Measurements from ENCODE around the gene EXOSC2.

EXOSC2 gene

DNA sequence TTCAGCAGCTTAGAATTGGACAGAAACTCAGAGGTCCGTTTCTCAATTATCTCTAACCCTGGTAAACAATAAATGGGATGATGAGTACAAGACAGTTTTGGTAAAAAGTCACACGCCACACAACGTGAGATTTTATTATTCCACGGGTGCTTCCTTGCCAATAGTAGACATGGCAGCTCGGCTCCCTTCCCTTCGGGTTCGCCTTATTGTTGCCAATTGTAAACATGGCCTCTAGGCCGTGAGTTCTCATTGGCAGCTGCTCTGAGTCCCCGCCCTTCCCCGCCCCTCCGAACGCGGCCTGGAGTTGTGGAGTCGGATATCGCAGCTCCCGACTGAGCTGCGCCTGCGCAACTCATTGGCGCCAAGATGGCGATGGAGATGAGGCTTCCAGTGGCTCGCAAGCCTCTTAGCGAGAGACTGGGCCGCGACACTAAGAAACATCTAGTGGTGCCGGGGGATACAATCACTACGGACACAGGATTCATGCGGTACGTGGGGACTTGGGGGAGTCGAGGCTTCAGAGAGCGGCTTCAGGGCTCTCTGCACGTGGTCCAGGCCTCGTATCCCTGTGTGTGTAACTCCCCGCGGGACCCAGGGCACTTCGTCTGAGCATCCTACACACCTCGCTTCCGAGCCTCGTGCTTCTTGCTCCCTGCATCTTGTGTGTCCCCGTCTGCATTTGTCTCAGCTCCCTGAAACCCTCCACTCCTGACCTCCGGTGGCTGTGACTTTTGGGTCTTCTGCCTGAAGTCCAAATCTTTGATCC lies at the start of gene EXOSC2:
TSS of gene EXOSC2 (plus strand) at position 355 of the 766 bp plus-strand sequence. CDS start at position 367, 12 bp downstream.
- peak; percentile 97 for DNase-seq

DNA sequence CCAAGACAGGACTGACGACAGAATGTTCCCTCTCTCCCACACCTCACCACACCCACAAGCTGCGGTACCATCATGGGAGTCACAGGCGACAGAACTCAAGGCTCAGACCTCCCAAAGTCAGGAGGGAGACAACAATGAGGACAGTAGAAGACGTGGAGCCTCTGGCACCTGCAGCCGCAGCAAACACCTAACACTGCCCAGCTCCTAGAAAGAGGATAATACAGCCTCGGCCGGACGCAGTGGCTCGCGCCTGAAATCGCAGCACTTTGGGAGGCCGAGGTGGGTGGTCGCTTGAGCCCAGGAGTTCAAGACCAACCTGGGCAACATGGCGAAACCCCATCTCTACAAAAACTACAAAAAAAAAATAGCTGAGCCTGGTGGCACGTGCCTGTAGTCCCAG lies 42.4 kb upstream of the EXOSC2 start:
- DNase-seq: no peak

GRCh38 chr9:130651752-130652151 lies 41.8 kb upstream of the EXOSC2 start:
- DNase-seq: no peak

GRCh38 chr9:130654879-130655278 lies 38.7 kb upstream of the EXOSC2 start:
- DNase-seq: no peak

DNA sequence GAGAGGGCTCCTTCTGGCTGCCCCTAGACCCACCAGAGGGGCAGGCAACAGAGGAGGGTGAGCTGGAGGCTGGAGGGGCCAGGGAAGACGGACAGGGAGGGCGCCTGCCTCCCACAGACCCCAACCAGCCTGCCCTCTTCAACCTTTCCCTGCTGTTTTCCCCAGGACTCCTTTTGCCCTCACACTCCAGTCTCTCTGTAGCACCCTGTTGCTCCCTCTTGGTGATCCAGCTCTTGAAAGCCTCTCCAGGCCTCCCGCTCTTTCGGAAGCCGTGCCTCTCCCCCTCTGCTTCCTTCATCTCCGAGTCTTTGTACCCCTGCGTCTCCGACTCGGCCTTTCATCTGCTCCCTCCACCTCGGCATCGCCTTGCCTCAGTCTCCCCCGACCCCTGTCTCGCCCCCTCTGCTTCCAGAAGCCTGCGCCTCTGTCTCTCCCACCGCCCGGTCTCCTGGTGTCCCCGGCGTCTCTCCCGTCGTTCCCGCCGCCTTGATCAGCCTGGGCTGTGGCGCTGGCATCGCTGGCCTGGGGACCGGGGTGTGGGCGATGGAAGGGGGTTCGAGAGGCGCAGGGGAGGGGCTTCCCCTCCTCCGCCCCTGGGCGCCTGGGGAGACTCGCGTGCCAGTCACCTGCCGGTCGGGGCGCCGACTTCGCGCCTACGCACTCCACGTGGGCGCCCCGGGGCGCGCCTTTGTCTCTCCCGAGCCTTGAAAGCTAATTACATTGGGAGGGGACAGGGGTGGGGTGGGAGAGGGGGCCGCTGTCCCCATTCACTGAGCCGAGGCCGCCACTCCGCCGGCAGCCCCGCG lies 34.5 kb upstream of the EXOSC2 start:
- DNase-seq: no peak

- no peak for DNase-seq
Measured at GRCh38 chr9:130659699-130660248, 33.8 kb upstream of the EXOSC2 start.

DNA sequence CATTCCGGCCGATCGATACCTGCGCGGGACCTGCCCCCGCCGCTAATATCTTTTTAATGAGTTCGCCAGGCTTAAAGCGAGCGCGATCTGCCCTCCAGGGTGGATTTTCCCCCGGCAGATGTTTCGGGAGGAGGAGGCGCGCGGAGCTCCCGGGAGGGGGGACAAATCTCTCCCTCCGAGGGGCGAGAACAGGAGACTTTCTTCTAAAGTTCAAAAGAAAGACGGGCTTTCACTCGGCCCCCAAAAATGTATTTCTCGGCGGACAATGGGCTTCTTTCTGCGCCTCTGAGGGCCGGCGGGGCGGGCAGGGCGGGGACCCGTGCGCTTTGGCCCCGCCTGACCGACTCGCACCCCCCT lies 33.3 kb upstream of the EXOSC2 start:
- DNase-seq: no peak

DNA sequence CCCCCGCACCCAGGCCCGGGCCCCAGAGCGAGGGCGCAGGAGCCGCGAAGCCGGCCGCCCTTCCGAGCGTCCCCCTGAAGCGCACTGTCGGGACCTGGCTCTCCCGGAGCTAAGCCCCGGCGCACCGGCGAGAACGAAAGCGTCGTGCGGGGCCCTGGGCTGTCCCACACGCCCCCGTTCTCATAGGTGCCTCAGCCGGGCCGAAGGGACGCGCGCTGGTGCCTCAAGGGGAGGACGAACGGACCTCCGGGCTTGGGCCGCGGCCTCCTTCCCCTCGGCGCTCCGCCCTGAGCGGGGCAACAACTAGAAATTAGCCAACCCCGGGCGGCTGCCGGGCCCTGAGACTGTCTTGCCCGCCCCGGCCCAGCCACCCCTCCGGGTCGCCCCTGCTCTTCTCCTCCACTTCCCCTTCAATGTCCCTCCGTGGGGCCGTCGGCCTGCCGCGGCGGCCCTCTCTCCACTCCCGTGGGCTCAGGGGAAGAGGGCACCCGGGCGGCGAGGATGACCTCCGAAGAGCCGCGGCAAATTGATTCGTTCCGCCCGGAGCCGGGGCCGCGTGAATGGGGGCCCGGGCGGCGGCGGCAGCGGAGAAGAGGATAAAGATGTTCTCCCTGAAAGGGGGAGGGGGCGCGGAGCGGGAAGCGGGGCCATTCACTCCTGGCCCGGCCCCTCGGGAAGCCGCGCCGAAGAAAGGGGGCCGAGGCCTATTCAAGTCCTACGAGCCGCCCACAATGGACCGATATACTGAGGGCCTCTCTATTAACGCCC lies 32.7 kb upstream of the EXOSC2 start:
- no peak for DNase-seq

DNA sequence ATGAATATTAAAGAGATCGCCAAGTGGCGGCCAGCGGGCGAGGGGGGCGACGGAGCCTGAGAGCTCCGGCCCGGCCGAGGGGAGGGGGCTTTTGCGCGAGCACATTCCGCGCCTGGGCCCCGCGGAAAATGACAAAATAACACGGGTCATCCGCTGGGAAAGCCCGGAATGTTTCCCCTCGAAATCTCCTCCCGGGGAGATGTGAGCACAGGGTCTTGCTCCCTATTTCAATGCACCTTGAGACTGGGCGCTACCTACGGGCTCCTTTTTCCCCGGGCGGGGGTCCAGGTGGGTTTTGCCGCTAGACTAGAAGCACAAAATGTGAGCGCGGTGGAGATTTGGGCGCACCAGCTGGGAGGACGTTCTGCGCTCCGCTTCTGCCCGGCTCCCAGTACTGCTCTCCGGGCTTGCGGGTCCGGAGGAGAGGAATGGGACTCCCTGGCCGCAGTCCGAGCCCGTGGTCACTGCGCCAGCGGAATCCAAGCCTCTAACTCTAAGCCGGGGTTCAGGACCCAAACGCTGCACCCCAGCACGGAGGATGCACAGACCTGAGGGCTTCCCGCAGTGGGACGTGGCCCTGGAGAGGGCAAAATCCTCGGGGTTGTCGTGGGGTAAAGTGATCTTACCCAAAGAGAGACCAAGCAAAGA lies 32.0 kb upstream of the EXOSC2 start:
- DNase-seq: no peak

DNA sequence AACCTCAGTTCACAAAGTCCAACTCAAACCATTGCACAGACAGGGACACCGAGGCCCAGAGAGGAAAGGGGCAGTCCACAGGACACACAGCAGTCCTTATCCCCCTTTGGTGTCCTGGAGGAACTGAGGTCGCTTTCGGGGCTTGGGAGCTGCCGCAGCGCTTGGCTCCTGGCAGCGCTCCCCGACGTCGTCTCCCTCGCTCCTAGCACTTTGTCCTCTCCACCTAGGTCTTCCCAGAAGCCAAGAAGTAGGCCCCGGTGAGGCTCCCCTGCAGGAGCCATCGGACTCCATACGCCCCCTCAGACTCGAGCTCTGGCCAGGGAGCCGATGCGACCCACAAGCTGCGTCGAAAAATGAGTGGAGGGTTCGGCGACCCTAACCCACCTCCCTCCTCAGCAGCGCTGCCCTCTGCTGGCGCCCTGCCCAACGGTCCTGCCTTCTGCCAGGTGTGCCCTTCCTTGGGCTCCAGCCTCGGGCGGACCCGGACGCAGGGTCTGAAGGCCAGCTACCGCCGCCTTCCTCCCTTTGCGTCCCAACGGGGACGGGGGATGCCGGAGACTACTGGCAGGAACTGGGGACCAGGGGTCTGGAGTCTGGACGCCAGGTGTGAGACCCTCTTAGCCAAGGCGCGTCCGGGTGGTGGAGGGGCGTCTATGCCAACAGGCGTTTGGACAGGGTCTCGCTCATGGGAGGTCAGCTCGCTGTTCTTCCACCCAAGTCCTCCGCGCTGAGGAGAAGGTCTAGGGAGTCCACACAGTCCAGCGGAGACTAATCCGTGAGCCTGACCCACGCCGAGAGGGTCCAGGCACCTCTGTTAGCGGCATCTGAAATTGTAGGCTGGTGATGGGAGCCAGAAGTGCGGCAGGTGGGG lies 31.2 kb upstream of the EXOSC2 start:
- no peak for DNase-seq

DNA sequence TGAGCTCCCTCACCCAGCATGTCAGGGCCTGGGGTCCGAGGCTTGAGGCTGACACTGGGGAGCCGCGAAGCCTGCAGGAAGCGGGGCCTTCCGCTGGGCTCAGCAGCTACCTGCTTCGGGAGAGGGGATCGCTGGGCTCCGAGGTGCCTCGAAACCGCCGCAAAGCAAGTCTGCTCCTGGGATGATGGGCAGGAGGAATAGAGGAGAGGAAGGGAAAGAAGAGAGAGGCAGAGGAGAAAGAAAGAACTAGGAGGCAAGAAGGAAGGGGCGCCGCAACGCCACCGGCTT lies 30.7 kb upstream of the EXOSC2 start:
- no peak for DNase-seq

DNA sequence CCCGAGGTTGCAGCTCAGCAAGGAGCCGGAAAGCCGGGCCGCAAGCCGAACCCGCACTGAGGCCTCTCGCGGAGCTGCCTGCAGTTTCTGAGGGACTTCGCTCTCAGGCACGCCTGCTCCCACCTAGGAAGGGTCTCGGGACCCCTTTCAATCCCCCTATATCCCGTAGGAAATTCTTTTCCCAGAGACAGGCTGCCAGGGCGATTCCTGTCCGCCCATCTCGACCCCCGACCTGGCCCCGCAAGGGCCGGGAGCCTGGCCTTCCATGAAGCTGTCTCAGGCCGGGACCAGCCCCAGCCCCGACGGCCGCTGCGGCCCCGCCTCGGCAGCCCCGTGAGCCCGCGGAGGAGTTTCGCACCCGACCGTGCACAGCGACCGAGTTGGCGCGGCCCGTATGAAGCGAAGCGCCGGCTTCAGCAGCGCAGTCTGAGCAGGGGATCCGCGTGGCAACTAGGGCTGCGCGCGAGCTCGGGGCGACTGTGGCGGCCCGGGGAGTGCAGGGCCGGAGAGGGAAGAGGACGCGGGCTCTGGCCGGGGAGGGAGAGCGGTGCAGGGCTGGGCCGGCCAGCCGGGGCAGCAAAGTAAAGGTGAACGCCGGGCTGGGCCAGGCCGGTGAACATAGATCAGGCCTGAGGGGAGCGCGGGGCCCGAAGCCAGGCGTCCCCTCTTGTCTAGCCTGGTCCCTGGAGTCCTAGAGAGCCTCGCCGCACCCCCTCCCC lies 30.2 kb upstream of the EXOSC2 start:
- DNase-seq: peak; percentile 47

DNA sequence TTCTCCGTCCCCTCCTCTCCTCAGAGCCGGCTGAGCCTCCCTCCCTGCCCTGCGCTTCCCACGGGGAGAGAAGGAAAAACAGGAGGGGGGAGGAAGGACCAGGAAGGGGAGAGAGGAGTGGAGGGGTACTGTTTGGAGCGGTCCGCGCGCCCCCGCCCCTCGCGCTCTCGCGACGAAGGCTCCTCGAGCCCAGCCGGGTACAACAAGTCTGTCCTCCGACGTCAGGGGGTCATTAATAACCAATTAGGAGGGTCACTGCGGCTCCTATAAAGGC lies 29.7 kb upstream of the EXOSC2 start:
- no peak for DNase-seq

- DNase-seq: no peak
Measured at GRCh38 chr9:130664251-130665028, 29.1 kb upstream of the EXOSC2 start, which contains the start of gene PRDM12. Gene PRDM12 (plus strand): TSS chr9:130664594. CDS start chr9:130664654, 60 bp downstream.

- DNase-seq: no peak
Measured at GRCh38 chr9:130665029-130665430, 28.6 kb upstream of the EXOSC2 start.

GRCh38 chr9:130665431-130666392 lies 27.9 kb upstream of the EXOSC2 start:
- DNase-seq: no peak

- no peak for DNase-seq
Measured at GRCh38 chr9:130666393-130667119, 27.0 kb upstream of the EXOSC2 start.

DNA sequence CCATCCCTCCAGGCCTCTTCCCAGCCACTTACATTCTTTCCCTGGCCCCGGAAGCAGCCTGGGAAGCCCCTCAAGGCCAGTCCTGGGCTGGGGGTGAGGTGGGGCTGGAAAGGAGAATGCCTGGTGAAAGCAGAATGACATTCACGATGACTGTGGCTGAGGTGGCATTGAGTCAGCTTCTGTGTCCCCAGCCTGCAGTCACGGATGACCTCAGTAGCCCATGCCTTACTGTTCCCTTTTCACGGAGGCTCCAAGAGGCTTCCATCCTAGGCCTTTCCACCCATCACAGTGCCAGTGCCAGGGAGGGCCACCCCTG lies 26.5 kb upstream of the EXOSC2 start:
- no peak for DNase-seq

GRCh38 chr9:130668196-130668595 lies 25.4 kb upstream of the EXOSC2 start:
- DNase-seq: no peak

Data from stimulated activated CD8-positive, alpha-beta memory T cell treated with anti-CD3 and anti-CD28 coated beads, Interleukin-4, amount 100 ng/mL, for 48 hours (primary cell).